ENCODE results near the gene UBXN11.
A peak's percentile ranks its signal among the peaks of the same experiment; 100 is the strongest.

Gene UBXN11, protein sequence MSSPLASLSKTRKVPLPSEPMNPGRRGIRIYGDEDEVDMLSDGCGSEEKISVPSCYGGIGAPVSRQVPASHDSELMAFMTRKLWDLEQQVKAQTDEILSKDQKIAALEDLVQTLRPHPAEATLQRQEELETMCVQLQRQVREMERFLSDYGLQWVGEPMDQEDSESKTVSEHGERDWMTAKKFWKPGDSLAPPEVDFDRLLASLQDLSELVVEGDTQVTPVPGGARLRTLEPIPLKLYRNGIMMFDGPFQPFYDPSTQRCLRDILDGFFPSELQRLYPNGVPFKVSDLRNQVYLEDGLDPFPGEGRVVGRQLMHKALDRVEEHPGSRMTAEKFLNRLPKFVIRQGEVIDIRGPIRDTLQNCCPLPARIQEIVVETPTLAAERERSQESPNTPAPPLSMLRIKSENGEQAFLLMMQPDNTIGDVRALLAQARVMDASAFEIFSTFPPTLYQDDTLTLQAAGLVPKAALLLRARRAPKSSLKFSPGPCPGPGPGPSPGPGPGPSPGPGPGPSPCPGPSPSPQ

DNA sequence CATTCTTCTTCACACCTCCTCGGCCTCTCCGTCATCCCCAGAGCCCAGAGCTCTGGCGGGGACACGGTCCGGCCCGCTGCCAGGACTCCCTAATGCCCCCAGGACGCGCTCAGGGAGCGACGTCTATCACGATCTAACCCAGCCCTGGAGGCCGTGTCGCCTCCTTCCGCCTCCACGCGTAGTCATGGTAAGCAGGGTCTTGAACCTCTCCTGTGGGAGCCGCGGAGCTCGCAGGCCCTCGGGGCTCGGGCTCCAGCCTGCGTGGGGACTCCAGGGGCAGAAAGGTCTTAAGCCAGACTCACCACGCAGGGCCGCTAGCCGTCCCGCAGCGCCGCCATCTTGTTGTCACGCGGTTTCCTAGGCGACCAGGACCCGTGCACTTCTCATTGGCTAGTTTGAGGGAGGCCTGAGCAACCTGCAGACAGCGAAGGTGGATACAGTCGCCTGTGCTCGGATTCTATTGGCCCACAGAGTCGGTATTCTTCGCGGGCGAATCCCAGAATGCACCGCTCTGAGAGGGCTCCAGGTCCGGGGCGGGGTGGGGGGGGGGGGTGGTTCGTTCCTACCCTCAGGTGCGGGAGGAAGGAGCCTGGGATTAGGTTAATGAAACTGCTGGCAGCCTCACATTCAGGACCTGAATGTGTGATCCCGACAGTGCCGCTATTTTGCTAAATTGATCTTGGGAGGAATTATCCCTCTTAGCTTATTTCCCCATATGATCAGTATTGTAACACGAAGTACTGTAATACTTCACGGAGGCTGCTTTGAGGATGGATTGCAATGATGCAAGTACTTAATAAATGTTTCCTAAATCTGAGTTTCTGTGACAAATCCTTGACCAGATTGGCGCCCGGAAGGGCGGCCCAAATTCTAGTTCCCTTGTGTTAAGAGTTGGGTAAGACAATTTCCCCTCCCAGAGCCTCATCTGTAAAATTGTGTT is at the start of gene UBXN11:
UBXN11 (minus strand) TSS at position 347 of the 940 bp plus-strand sequence. CDS start 3,753 bp downstream, outside the sequence.
- TF ChIP-seq, protein P1, sequence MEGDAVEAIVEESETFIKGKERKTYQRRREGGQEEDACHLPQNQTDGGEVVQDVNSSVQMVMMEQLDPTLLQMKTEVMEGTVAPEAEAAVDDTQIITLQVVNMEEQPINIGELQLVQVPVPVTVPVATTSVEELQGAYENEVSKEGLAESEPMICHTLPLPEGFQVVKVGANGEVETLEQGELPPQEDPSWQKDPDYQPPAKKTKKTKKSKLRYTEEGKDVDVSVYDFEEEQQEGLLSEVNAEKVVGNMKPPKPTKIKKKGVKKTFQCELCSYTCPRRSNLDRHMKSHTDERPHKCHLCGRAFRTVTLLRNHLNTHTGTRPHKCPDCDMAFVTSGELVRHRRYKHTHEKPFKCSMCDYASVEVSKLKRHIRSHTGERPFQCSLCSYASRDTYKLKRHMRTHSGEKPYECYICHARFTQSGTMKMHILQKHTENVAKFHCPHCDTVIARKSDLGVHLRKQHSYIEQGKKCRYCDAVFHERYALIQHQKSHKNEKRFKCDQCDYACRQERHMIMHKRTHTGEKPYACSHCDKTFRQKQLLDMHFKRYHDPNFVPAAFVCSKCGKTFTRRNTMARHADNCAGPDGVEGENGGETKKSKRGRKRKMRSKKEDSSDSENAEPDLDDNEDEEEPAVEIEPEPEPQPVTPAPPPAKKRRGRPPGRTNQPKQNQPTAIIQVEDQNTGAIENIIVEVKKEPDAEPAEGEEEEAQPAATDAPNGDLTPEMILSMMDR (IDR thresholded peaks at IDR 0.05; ENCODE audit: low read depth, low read length) = no peak

DNA sequence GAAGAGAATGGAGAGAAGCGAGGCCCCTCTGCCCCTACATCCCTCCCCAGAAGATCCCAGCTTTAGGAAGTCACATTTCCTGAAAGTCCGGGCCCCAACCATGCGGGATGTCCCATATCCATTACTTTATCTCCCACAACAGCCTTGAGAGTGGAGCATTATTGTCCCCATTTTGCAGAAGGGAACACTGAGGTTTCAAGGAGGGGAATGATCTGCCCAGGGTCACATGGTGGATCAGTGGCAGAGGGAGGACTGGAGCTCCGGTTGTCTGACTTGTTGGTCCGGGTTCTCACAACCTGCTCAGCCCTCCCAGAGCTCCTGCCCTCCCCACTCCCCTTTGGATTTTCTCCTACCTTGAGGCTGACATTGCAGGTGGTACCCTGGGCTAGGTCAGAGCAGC is 49.7 kb upstream of the UBXN11 start:
- no peak for DNase-seq (ENCODE audit: low read depth in 2 of 2)
- H3K4me3 ChIP-seq (replicated peaks in 1 of 2; ENCODE audit: low read depth in 2 of 2, low read length in 2 of 2) = no peak overlapping the region
- TF ChIP-seq, protein P1 (IDR thresholded peaks at IDR 0.05; ENCODE audit: low read depth, low read length) = no peak

More for the DNA sequence above, at the start of gene UBXN11:
- peak within 1 kb of the TSS; percentile 82 to 88 for H3K4me3 ChIP-seq (replicated peaks in 1 of 2; ENCODE audit: low read depth in 2 of 2, low read length in 2 of 2)
- DNase-seq (ENCODE audit: low read depth in 2 of 2) = peak; percentile 96

DNA sequence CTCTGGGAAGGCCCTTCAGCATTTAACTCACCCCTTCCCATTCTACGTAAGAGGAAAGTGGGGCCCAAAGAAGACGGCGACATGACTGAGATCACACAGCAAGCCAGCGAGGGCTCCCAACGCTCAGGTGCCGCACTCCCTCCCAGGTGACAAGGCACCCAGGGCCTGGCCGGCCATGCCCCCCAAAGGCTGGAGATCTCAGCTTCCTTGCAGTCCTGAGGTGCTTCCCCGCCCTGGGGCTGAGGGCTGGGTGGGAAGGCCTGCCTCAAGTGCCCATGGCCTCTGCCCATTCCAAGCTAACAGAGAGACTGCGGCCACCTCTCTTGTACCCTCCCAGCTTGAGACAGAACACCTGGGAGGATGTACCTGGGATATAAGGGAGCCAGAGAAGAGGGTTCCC is 48.5 kb upstream of the UBXN11 start:
- H3K4me3 ChIP-seq (replicated peaks in 1 of 2; ENCODE audit: low read depth in 2 of 2, low read length in 2 of 2) = no peak overlapping the region
- DNase-seq (ENCODE audit: low read depth in 2 of 2) = no peak
- TF ChIP-seq, protein P1 (IDR thresholded peaks at IDR 0.05; ENCODE audit: low read depth, low read length) = no peak

DNA sequence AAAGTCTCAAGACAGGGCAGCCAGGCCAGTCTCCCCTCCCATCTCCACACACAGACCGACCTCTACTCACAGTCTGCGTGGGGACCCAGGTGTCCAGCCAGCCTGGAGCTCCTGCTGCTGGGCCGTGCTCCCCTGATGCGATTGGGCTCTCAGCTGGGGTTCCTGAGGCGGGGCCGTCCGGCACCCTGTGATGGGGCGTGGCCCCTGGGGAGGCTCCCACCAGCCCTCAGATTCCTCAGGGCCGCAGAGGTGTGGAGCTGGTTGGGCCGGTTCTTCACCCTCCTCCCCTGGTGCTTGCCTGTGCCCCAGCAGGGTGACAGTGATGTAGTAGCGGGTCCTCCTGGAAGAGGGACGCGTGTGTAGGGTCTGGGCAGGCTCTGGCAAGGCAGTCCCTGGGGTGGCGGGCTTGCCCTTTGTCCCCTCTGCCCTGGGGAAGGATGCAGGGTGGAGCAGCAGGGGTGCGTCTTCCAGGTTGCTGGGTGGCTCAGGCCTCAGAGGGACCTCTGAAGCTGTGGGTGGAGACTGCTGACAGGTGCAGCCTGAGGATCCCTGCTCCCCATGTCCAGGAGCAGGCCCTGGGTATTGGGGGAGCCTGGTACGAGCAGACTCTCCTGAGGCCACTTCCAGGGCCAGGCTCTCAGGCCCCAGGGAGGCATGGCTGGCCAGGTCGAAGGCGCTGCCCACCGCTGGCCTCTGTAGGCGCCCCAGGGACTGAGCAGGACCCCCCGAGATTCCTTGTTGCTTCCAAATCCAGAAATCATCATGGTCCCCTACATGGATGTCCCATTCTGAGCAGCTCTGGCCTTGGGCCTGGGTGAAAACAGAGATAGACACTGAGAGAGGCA is 47.8 kb upstream of the UBXN11 start, which contains the start of gene CRYBG2:
CRYBG2 (minus strand) TSS at position 155 of the 845 bp plus-strand sequence. CDS start 7,473 bp downstream, outside the sequence.
- H3K4me3 ChIP-seq (replicated peaks in 1 of 2; ENCODE audit: low read depth in 2 of 2, low read length in 2 of 2) = no peak within 1 kb of the TSS
- DNase-seq (ENCODE audit: low read depth in 2 of 2) = no peak
- TF ChIP-seq, protein P1 (IDR thresholded peaks at IDR 0.05; ENCODE audit: low read depth, low read length) = no peak

DNA sequence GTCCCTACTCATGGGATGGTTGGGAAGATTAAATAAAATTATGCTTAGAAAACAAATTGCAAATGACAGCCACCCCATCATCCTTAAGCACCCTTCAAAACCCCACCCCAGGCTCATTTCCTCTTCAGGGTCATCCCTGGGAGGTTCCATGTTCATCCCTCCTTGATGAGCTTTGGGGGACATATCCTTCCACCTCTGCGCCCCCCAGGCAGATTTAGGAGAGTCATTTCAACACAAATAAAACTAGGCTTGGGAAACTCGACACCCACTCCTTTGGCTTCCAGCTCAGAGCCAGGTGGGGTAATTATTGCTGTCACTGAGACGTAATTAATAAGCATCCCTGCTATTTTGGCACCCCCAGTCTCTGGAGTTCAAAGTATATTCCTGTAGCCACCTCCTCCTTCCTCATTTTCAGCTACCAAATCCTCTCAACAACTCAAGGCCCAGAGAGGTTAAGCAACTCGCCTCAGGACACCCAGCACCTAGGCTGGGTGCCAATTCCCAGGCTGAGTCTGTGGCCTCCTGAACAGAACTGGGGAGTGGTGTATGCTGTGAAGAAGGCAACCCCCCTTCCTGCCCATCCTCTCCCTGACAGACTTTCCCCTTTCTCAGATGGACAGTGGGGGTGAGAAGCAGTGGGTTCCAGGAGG is 46.9 kb upstream of the UBXN11 start:
- TF ChIP-seq, protein P1 (IDR thresholded peaks at IDR 0.05; ENCODE audit: low read depth, low read length) = no peak
- no peak for DNase-seq (ENCODE audit: low read depth in 2 of 2)
- H3K4me3 ChIP-seq (replicated peaks in 1 of 2; ENCODE audit: low read depth in 2 of 2, low read length in 2 of 2) = no peak overlapping the region

All from cardiac fibroblast (primary cell).